Erythroblast (primary cell): Measurements from ENCODE around the gene FANCB.

Experiments used
- GATA1 ChIP-seq: IDR thresholded peaks from 2 replicates; pipeline ENCODE4 v1.6.1; 2011; ENCODE audit warnings: low read depth, mild to moderate bottlenecking, control low read depth, low read length, moderate library complexity
- POLR2A ChIP-seq: IDR thresholded peaks from 2 replicates; pipeline ENCODE4 v1.6.1; 2011; ENCODE audit warnings: mild to moderate bottlenecking, low read length

DNA sequence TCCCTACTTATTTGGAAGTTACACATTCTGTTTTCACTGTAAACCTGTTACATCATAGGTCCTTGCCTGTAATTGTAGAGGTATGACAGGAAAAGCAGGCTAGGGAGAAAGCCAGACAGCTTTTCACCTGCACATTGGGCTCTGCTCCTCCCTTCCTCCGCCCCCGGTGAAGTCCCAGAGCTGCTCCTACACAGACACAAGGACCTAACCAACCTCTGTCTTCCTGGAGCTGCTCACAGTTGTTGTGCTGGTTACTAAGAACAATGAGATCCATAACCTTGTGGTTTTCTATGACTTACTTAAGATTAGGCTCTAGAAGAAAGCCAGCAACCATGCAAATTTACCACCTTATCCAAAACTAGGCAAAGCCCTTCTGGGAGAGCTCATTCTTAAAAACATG, 40.4 kb upstream of the FANCB start:
- TF ChIP-seq POLR2A (no peak), GATA1 (no peak)
